SK-MEL-5 (cell line): Measurements from ENCODE around the gene KCNIP4. TPM values are rescaled to one million over a fixed set of nuclear protein-coding genes. Genes with fewer than 3 reads are reported as not detected.
A peak's percentile ranks its signal among the peaks of the same experiment; 100 is the strongest.

ENCODE experiments used
- DNase-seq: peaks from one replicate; pipeline ENCODE4 v3.0.0-alpha.2; 2016; ENCODE audit warnings: low read depth, low spot score
- in situ Hi-C: cut with HindIII; loops from 2 replicates; pipeline ENCODE4 v1.10.0; 2016; ENCODE audit warnings: low sequenced_read_pairs, high pct_unique_total_duplicates, low pct_unique_long_range_greater_than_20kb
- total RNA-seq: library from RNA; depleted of rRNA; stranded (reverse); fragments of >200 nt; shearing (Covaris generic); gene quantifications from 2 replicates; pipeline ENCODE4 v1.2.3, GENCODE V29; 2014

KCNIP4 gene
- total RNA-seq, 1 experiment from 2014 or later, result not detected

DNA sequence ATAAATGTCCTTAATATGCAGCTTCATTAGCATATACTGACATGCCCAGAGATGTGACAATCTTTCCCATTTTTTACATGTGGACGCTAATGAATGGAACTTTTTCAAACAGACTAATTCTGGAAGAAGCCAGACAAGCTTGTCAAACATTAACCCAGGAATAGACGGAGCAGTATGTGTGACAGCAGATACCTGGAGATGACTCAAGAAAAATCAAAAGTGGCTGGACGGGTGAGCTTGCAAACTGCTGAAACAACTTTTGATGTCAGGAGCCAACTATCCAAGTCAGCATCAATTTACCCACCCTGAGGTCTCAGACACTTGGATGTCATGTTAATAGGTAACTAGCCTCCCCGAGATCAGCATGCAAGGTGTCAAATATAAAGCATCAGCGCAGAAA lies 1065.3 kb downstream of the KCNIP4 start:
- DNase-seq, result no peak
- in situ Hi-C loops, result no loop called here

DNA sequence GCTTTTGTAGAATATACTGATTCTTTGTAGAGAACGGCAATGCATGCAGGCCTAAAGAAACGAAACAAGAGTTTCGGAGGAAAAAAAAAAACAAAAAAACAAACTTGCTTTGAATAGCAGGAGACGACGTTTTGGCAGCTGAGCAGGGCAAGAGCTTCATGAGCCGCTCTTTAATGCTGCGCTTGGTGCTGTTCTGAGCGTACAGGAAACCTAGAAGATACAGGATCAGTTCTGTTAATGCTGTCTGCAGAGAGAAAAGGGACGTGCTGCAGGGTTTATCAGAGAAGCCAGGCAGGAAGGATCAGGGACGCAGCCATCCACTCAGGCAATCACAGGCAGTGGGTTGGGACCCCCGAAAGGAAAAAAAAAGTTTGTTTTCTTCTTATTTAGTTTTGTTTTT lies 1066.1 kb downstream of the KCNIP4 start:
- peak; percentile 2 for DNase-seq

DNA sequence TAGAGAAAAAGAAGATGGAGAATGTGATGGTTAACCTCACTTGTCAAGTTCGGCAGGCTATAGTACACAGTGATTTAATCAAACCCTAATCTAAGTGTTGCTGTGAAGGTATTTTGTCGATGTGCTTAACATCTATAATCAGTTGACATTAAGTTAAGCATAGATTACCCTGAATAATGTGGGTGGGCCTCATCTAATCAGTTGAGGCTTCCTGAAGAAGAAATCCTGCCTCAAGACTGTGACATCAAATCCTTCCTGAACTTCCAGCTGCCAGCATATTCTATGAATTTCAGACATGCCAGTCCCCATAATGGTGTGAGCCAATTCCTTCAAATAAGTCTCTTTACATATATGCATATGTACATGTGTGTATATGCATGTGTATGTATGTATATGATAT lies 1066.9 kb downstream of the KCNIP4 start:
- DNase-seq, result no peak
- in situ Hi-C loops, result no loop called here

More for the DNA sequence above, 1066.1 kb downstream of the KCNIP4 start:
- in situ Hi-C loops, result no loop called here

GRCh38 chr4:20878806-20879205 lies 1069.8 kb downstream of the KCNIP4 start:
- in situ Hi-C loops, result no loop called here
- no peak for DNase-seq

DNA sequence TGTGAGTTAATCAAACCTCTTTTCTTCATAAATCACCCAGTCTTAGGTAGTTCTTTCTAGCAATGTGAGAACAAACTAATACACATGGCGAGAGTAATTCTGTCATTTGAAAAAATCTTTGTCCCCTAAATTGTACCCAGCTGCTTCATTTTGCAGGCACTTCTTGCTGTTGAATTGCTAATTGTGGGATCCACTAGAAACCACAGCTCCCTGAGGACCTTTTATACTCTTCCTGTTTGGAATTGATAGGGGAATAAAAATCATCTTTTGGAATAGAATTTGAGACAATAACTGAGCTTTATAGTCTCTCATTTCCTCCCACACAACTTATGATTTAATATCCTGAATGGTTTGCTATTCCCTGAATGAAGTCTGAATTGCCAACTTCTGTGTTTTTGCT lies 1078.1 kb downstream of the KCNIP4 start:
- DNase-seq, result no peak
- in situ Hi-C loops, result no loop called here

- in situ Hi-C loops, result no loop called here
Observed at GRCh38 chr4:20868108-20868507, 1080.5 kb downstream of the KCNIP4 start.

DNA sequence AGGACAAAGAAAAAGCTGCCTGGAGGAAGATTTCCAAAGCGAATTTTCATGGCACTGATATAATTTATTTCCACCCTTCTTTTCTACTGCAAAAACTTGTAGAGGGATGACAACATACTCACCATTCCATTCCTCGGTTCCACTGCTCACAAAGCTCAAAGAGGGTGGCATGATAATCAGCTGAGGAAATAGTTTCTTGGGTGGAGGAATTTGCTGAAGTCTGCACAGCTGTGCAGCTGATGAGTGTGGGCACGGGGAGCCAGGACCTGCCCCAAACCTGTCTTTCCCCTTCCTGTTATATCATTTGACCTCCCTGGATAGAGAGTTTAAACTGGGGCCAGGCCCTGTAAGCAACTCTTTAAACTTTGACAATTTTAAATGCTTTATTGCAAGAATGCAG lies 1087.7 kb downstream of the KCNIP4 start:
- in situ Hi-C loops, result no loop called here
- DNase-seq, result no peak

More at GRCh38 chr4:20868108-20868507, 1080.5 kb downstream of the KCNIP4 start:
- DNase-seq, result no peak

DNA sequence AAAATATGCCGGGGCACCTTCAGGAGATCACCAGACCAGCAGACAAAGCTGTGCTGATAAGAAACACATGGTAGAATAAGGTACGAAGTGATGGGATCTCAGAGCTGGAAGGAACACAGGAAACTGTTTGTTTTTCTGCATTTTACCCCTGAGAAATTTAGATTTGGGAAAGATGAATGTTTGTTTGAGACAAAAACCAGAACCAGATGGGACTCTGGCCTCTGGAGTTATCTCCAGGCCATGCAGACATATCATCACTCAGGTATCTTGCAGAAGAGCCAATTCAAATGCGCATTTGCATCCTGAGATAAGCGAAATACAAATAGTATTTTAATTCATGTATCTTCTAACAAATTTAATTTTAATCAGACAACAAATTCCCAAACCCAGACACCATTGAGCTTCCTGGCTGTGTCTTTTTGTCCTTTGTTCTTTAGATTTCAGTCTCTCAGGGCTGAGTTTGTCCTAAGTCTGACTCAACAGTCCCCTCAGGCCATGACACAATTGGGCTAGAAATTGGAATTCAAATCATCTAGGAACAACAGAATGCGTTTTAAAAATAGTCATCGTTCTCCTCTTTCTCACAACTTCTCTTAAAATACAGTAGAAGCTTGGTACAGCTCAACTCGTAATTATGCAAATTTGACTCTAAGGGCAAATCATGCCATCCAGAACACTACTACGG lies 1089.3 kb downstream of the KCNIP4 start:
- no peak for DNase-seq
- in situ Hi-C loops, result no loop called here

GRCh38 chr4:20857081-20857480 lies 1091.5 kb downstream of the KCNIP4 start:
- no peak for DNase-seq
- in situ Hi-C loops, result no loop called here

DNA sequence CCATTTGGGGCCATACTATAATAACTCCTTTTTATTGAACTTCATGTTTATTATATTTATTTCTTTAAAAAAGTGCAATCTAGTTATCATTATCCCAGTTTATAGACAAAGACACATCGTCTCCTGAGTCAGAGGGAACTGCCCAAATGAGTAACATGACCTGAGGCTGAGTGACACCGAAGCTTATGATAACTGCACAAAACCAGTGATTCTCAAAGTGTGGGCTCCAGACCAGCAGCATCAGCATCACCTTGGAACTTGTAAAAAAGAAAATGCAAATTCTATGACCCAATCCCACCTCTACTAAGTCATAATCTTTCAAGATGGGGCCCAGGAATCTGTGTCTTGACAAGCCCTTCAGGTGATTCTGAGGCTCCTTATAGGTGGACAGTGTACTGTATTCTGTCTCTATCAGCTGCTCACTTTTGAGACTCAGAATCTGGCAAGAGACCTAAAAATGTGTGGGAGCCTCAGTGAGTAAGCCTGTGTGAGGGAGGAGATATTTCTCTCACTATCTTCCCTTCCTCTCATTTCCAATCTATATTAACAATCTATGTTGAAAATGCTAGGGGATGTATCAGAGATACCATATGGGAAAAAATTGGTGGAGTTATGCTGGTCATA lies 1101.3 kb downstream of the KCNIP4 start:
- DNase-seq, result no peak
- in situ Hi-C loops, result no loop called here

- in situ Hi-C loops, result no loop called here
- no peak for DNase-seq
Observed at GRCh38 chr4:20844311-20844710, 1104.3 kb downstream of the KCNIP4 start.

- DNase-seq, result no peak
- in situ Hi-C loops, result no loop called here
Observed at GRCh38 chr4:20840648-20841190, 1107.9 kb downstream of the KCNIP4 start.

GRCh38 chr4:20839957-20840356 lies 1108.6 kb downstream of the KCNIP4 start:
- no peak for DNase-seq

DNA sequence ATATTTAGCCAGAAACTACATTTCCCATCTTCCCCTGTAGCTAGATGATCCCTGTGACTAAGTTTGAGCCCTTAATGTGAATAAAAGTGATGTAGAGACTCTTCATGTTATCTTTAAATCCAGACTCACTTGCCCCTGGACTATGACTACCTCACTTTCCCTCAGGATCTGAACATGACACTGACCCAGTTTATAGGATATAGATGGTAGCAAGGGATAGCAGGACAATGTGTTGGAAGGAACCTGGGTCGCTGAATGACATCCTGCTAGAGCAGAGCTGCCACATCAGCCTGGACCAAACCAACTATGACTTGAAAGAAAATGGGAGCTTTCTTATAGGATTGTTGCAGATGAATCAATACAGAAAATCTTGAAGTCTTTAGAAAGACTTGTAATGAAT lies 1110.1 kb downstream of the KCNIP4 start:
- in situ Hi-C loops, result no loop called here
- DNase-seq, result no peak

More at GRCh38 chr4:20839957-20840356, 1108.6 kb downstream of the KCNIP4 start:
- in situ Hi-C loops, result no loop called here

- in situ Hi-C loops, result no loop called here
- no peak for DNase-seq
Observed at GRCh38 chr4:20832826-20833225, 1115.7 kb downstream of the KCNIP4 start.

DNA sequence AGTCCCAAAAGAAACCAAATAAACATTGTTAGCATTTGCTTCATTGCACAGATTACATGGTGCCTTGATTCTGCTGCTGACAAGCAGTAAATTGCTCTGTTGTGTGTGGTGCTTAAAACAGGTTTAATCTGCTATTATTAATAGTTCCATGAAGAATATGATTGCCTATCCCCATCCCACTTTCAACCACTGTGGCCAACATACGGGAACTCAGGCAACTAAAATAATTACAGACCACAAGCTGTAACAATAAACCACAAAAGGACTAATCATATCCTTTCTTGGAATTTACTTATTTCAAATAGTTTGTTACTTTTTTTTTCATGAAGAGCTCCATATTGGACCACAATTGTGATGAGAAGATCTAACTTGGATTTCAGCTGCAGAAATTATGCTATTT lies 1116.8 kb downstream of the KCNIP4 start:
- in situ Hi-C loops, result no loop called here
- no peak for DNase-seq

- in situ Hi-C loops, result no loop called here
- DNase-seq, result no peak
Observed at GRCh38 chr4:20829617-20830357, 1118.8 kb downstream of the KCNIP4 start.

- in situ Hi-C loops, result no loop called here
- DNase-seq, result no peak
Observed at GRCh38 chr4:20825505-20825904, 1123.1 kb downstream of the KCNIP4 start.
